SU-DHL-6 (cell line): ENCODE measurements around the gene SMAP1.

Experiments
- H2AFZ ChIP-seq: fragments of 200-600 bp; sonication (generic); 2 replicates; pipeline ENCODE4 v1.6.1; 2014; ENCODE audit warnings: low read depth, mild to moderate bottlenecking, moderate library complexity, mixed read lengths, antibody characterized with exemption, low read length; ENCODE audit not compliant: severe bottlenecking
- H3F3A ChIP-seq: fragments of 200-600 bp; shearing (Covaris generic); 2 replicates; pipeline ENCODE4 v1.6.0; 2016; ENCODE audit warnings: antibody characterized with exemption, mild to moderate bottlenecking; ENCODE audit not compliant: insufficient read depth
- H3K27ac ChIP-seq: fragments of 200-600 bp; sonication (generic); 2 replicates; pipeline ENCODE4 v1.5.1; 2016; ENCODE audit warnings: low read depth, mild to moderate bottlenecking, low read length, moderate library complexity, mixed read lengths
- H3K27me3 ChIP-seq: fragments of 200-600 bp; sonication (generic), shearing (Covaris generic); 2 replicates; pipeline ENCODE4 v1.6.0; 2014; ENCODE audit warnings: mild to moderate bottlenecking, low read length
- H3K36me3 ChIP-seq: fragments of 200-600 bp; sonication (generic); 2 replicates; pipeline ENCODE4 v1.6.1; 2014; ENCODE audit warnings: mild to moderate bottlenecking, low read length, mixed read lengths
- H3K4me2 ChIP-seq: fragments of 300-600, 200-600 bp; shearing (Covaris generic), sonication (generic); 2 replicates; pipeline ENCODE4 v1.6.0; 2014; ENCODE audit warnings: low read length, low read depth, mild to moderate bottlenecking; ENCODE audit not compliant: poor library complexity, severe bottlenecking
- H3K4me3 ChIP-seq: fragments of 200-600 bp; sonication (generic); 2 replicates; pipeline ENCODE4 v1.5.1; 2014; ENCODE audit warnings: antibody characterized with exemption, low read length, mild to moderate bottlenecking, mixed read lengths; ENCODE audit not compliant: insufficient read depth, poor library complexity, severe bottlenecking
- H3K79me2 ChIP-seq: fragments of 200-600 bp; sonication (generic); 2 replicates; pipeline ENCODE4 v1.6.1; 2014; ENCODE audit warnings: mild to moderate bottlenecking, low read length, moderate library complexity; ENCODE audit not compliant: insufficient read depth
- H3K9ac ChIP-seq: fragments of 200-600 bp; sonication (generic); 2 replicates; pipeline ENCODE4 v1.7.0; 2014; ENCODE audit warnings: mild to moderate bottlenecking, low read length
- H3K9me2 ChIP-seq: fragments of 200-600 bp; sonication (generic); replicated peaks from 2 replicates; pipeline ENCODE4 v1.6.1; 2014; ENCODE audit warnings: low read length; ENCODE audit not compliant: insufficient read depth
- H3K9me3 ChIP-seq: fragments of 200-600 bp; sonication (generic); 2 replicates; pipeline ENCODE4 v1.6.1; 2014; ENCODE audit warnings: low read length, mixed read lengths; ENCODE audit not compliant: insufficient read depth
- H4K20me1 ChIP-seq: fragments of 200-600 bp; sonication (generic); 2 replicates; pipeline ENCODE4 v1.6.1; 2014; ENCODE audit warnings: low read depth, mild to moderate bottlenecking, antibody characterized with exemption, low read length, moderate library complexity, mixed read lengths
- CTCF ChIP-seq: fragments of 200-600 bp; sonication (generic); IDR thresholded peaks from one replicate; pipeline ENCODE4 v1.5.1; 2017; ENCODE audit warnings: antibody characterized with exemption, mild to moderate bottlenecking, low read length, moderate library complexity; ENCODE audit not compliant: insufficient read depth, poor library complexity, severe bottlenecking
- EZH2phosphoT487 ChIP-seq: fragments of 200-600 bp; sonication (generic), shearing (Covaris generic); conservative IDR thresholded peaks from 2 replicates; pipeline ENCODE4 v1.6.1; 2018; ENCODE audit warnings: mild to moderate bottlenecking, antibody characterized with exemption, low read length, moderate library complexity, mixed read lengths

SMAP1 gene

GRCh38 chr6:70894001-70894400 lies 226.3 kb downstream of the SMAP1 start:
- no peak overlapping the region for H2AFZ ChIP-seq
- H3K27ac ChIP-seq: no peak overlapping the region
- no peaks in the 10 kb centered on the region for H3K9me2 ChIP-seq
- no peaks in the 10 kb centered on the region for H3K36me3 ChIP-seq
- TF ChIP-seq CTCF (no peak), EZH2phosphoT487 (no peak)
- H3K9me3 ChIP-seq: no peaks in the 10 kb centered on the region
- no peaks in the 10 kb centered on the region for H3K79me2 ChIP-seq
- H3K9ac ChIP-seq: no peak overlapping the region
- H4K20me1 ChIP-seq: no peaks in the 10 kb centered on the region
- H3F3A ChIP-seq: no peaks in the 10 kb centered on the region
- no peaks in the 10 kb centered on the region for H3K27me3 ChIP-seq
- no peak overlapping the region for H3K4me3 ChIP-seq
- H3K4me2 ChIP-seq: no peak overlapping the region

- Histone ChIP-seq H3K4me2 (no peak overlapping the region), H3K27me3 (no peaks in the 10 kb centered on the region), H3K79me2 (no peaks in the 10 kb centered on the region), H4K20me1 (no peaks in the 10 kb centered on the region), H2AFZ (no peak overlapping the region), H3K9me2 (no peaks in the 10 kb centered on the region), H3F3A (no peaks in the 10 kb centered on the region), H3K9ac (no peak overlapping the region), H3K9me3 (no peaks in the 10 kb centered on the region), H3K36me3 (no peaks in the 10 kb centered on the region), H3K4me3 (no peak overlapping the region), H3K27ac (no peak overlapping the region)
- no peak for TF ChIP-seq CTCF
- no peak for TF ChIP-seq EZH2phosphoT487
Observed at GRCh38 chr6:70900047-70900446, 232.4 kb downstream of the SMAP1 start.

- Histone ChIP-seq H3K9me3 (no peaks in the 10 kb centered on the region), H3K27me3 (no peaks in the 10 kb centered on the region), H3F3A (no peaks in the 10 kb centered on the region), H3K9me2 (no peaks in the 10 kb centered on the region), H3K36me3 (no peaks in the 10 kb centered on the region), H3K4me2 (no peak overlapping the region), H3K79me2 (no peaks in the 10 kb centered on the region), H4K20me1 (no peaks in the 10 kb centered on the region), H3K9ac (no peak overlapping the region), H3K4me3 (no peak overlapping the region), H3K27ac (no peak overlapping the region), H2AFZ (no peak overlapping the region)
- TF ChIP-seq EZH2phosphoT487 (no peak), CTCF (no peak)
Observed at GRCh38 chr6:70901324-70901723, 233.6 kb downstream of the SMAP1 start.
